ENCODE measurements around the gene ETV6. TPM values are rescaled to one million over a fixed set of nuclear protein-coding genes. Genes with fewer than 3 reads are reported as not detected.
A peak's percentile ranks its signal among the peaks of the same experiment; 100 is the strongest.

Gene ETV6
- total RNA-seq, 6 experiments from 2014 or later = 7.2 to 28.3 (median 11.0) TPM

GRCh38 chr12:11795192-11795912, 145.9 kb downstream of the ETV6 start:
- DNase-seq = no peak
- Histone ChIP-seq H3K27ac (no peak overlapping the region), H3K4me1 (no peaks in the 10 kb centered on the region), H3K9me3 (no peaks in the 10 kb centered on the region), H3K27me3 (no peaks in the 10 kb centered on the region), H3K4me3 (no peak overlapping the region), H3K36me3 (no peaks in the 10 kb centered on the region)
- no peak for ATAC-seq
- intact Hi-C loops (cut with DNase I) = no loop called here
- WGBS (ENCODE audit: insufficient coverage, low coverage, low lambda C conversion rate, missing lambda C conversion rate) = 70% methylated on average over 7 of the region's 8 CpGs
- TF ChIP-seq, protein P1, sequence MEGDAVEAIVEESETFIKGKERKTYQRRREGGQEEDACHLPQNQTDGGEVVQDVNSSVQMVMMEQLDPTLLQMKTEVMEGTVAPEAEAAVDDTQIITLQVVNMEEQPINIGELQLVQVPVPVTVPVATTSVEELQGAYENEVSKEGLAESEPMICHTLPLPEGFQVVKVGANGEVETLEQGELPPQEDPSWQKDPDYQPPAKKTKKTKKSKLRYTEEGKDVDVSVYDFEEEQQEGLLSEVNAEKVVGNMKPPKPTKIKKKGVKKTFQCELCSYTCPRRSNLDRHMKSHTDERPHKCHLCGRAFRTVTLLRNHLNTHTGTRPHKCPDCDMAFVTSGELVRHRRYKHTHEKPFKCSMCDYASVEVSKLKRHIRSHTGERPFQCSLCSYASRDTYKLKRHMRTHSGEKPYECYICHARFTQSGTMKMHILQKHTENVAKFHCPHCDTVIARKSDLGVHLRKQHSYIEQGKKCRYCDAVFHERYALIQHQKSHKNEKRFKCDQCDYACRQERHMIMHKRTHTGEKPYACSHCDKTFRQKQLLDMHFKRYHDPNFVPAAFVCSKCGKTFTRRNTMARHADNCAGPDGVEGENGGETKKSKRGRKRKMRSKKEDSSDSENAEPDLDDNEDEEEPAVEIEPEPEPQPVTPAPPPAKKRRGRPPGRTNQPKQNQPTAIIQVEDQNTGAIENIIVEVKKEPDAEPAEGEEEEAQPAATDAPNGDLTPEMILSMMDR (IDR thresholded peaks at IDR 0.05) = no peak
- no peak for TF ChIP-seq POLR2A (IDR thresholded peaks at IDR 0.05)

- 55% methylated on average over 6 of the region's 6 CpGs for WGBS (ENCODE audit: insufficient coverage, low coverage, low lambda C conversion rate, missing lambda C conversion rate)
- H3K36me3 ChIP-seq = no peaks in the 10 kb centered on the region
- ATAC-seq (no peak), DNase-seq (no peak)
- no peak overlapping the region for H3K27ac ChIP-seq
- intact Hi-C loops (cut with DNase I) = no loop called here
- no peaks in the 10 kb centered on the region for H3K9me3 ChIP-seq
- TF ChIP-seq, protein P1 (IDR thresholded peaks at IDR 0.05) = no peak
- TF ChIP-seq POLR2A (IDR thresholded peaks at IDR 0.05) = no peak
- no peak overlapping the region for H3K4me3 ChIP-seq
- H3K4me1 ChIP-seq = no peaks in the 10 kb centered on the region
- no peaks in the 10 kb centered on the region for H3K27me3 ChIP-seq
Measured at GRCh38 chr12:11795913-11796459, 146.5 kb downstream of the ETV6 start.

- no peak for TF ChIP-seq POLR2A (IDR thresholded peaks at IDR 0.05)
- TF ChIP-seq, protein P1 (IDR thresholded peaks at IDR 0.05) = no peak
- H3K4me3 ChIP-seq = no peak overlapping the region
- intact Hi-C loops (cut with DNase I) = no loop called here
- H3K27me3 ChIP-seq = no peaks in the 10 kb centered on the region
- DNase-seq (no peak), ATAC-seq (peak in 2 of 4 donors; percentile 23 to 24)
- H3K27ac ChIP-seq = peak overlapping the region in 1 of 3 donors; percentile 1
- no peaks in the 10 kb centered on the region for H3K36me3 ChIP-seq
- H3K4me1 ChIP-seq = no peaks in the 10 kb centered on the region
- WGBS (ENCODE audit: insufficient coverage, low coverage, low lambda C conversion rate, missing lambda C conversion rate) = 66% methylated on average over 5 of the region's 5 CpGs
- no peaks in the 10 kb centered on the region for H3K9me3 ChIP-seq
Measured at GRCh38 chr12:11797317-11797913, 147.9 kb downstream of the ETV6 start.

- intact Hi-C loops (cut with DNase I) = no loop called here
- DNase-seq = no peak
- WGBS (ENCODE audit: insufficient coverage, low coverage, low lambda C conversion rate, missing lambda C conversion rate) = 50% methylated on average over 7 of the region's 7 CpGs
- Histone ChIP-seq H3K27ac (peak overlapping the region in 1 of 3 donors; percentile 2), H3K27me3 (no peaks in the 10 kb centered on the region), H3K4me1 (no peaks in the 10 kb centered on the region), H3K9me3 (no peaks in the 10 kb centered on the region), H3K4me3 (no peak overlapping the region), H3K36me3 (no peaks in the 10 kb centered on the region)
- no peak for TF ChIP-seq POLR2A (IDR thresholded peaks at IDR 0.05)
- TF ChIP-seq, protein P1 (IDR thresholded peaks at IDR 0.05) = no peak
- ATAC-seq = peak in 1 of 4 donors; percentile 30
Measured at GRCh38 chr12:11798006-11798708, 148.7 kb downstream of the ETV6 start.

Data from right lobe of liver (tissue), 6 donors.